BE2C (cell line): ENCODE results near the gene C1QL1.

Source experiments
- DNase-seq: peaks from one replicate; pipeline ENCODE4 v3.0.0-alpha.2; 2020
- H3K27me3 ChIP-seq: fragments of 250-450 bp; sonication (Bioruptor Pico); 2 replicates; pipeline ENCODE4 v1.5.1; 2020; ENCODE audit warnings: mild to moderate bottlenecking
- H3K36me3 ChIP-seq: fragments of 250-450 bp; sonication (Bioruptor Pico); 2 replicates; pipeline ENCODE4 v1.5.1; 2020; ENCODE audit warnings: mild to moderate bottlenecking
- H3K4me1 ChIP-seq: fragments of 250-450 bp; sonication (Bioruptor Pico); 2 replicates; pipeline ENCODE4 v1.5.1; 2020
- H3K4me3 ChIP-seq: 2 replicates; pipeline ENCODE4 v1.5.1; 2011; ENCODE audit warnings: low read depth, low read length
- H3K9me3 ChIP-seq: fragments of 250-450 bp; sonication (Bioruptor Pico); 2 replicates; pipeline ENCODE4 v1.5.1; 2020
- TF ChIP-seq, protein P1 (sequence below): IDR thresholded peaks from 2 replicates; pipeline ENCODE4 v1.5.1; 2012; ENCODE audit warnings: mild to moderate bottlenecking, low read depth, low read length

C1QL1 gene

DNA sequence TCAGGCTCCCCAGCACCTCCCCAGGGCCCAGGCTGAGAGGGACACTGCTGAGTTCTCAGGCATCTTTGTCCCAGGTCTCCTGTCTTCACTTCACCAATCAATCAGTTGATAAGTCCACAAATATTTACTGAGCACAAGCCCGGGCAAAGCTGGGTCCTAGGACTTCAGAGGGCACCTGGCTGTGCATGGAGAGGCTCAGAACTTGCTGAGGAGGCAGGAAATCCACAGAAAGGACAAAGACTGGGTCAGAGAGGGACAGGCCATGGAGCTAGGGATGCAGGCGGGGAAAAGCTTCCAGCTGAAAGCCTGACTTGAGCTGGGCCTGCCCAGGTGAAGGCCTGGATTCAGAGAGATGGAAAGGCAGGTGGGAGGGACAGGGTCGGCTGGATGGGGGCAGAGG, 33.2 kb upstream of the C1QL1 start:
- H3K9me3 ChIP-seq: no peaks in the 10 kb centered on the region

DNA sequence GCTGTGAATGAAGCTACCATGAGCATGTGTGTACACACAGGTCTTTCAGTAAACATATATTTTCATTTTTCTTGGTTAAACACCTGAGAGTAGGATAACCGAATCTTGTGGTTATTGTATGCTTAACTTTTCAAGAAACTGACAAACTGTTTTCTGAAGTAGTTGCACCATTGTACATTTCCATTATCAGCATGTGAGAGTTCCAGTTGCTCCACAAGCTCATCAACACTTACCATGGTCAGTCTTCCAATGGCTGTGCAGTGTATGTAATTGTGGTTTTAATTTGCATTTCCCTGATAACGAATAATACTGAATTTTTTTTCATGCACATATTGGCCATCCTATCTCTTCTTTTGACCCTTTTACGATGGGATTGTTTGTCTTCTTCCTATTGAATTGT, 31.3 kb upstream of the C1QL1 start:
- Histone ChIP-seq H3K36me3 (no peaks in the 10 kb centered on the region), H3K4me3 (no peak overlapping the region), H3K27me3 (no peaks in the 10 kb centered on the region), H3K9me3 (no peaks in the 10 kb centered on the region), H3K4me1 (peaks cover 14% of the 10 kb centered on the region)
- TF ChIP-seq, protein P1, sequence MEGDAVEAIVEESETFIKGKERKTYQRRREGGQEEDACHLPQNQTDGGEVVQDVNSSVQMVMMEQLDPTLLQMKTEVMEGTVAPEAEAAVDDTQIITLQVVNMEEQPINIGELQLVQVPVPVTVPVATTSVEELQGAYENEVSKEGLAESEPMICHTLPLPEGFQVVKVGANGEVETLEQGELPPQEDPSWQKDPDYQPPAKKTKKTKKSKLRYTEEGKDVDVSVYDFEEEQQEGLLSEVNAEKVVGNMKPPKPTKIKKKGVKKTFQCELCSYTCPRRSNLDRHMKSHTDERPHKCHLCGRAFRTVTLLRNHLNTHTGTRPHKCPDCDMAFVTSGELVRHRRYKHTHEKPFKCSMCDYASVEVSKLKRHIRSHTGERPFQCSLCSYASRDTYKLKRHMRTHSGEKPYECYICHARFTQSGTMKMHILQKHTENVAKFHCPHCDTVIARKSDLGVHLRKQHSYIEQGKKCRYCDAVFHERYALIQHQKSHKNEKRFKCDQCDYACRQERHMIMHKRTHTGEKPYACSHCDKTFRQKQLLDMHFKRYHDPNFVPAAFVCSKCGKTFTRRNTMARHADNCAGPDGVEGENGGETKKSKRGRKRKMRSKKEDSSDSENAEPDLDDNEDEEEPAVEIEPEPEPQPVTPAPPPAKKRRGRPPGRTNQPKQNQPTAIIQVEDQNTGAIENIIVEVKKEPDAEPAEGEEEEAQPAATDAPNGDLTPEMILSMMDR: no peak
- no peak for DNase-seq

More for the DNA sequence above, 33.2 kb upstream of the C1QL1 start:
- no peaks in the 10 kb centered on the region for H3K27me3 ChIP-seq
- no peak for DNase-seq
- H3K36me3 ChIP-seq: no peaks in the 10 kb centered on the region
- H3K4me3 ChIP-seq: no peak overlapping the region
- H3K4me1 ChIP-seq: peaks cover 14% of the 10 kb centered on the region
- TF ChIP-seq, protein P1: no peak

DNA sequence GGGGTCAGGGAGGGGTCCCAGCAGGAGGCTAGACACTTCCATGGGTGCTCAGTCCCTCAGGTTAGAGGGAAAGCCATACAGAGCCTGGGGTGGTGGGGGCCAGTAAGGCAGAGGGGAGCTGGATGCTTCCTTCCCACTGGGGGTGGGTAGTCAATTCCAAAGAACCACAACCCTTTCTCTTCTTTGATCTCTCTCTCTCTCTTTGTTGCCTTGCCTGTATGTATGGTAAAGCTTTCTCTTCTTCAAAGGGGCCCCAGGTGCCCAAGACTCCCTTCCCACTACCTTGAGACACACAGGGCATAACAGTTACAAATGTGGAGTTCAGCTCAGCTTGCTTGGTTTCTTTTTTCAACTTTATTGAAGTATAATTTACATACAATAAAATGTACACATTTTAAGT, 30.5 kb upstream of the C1QL1 start:
- DNase-seq: no peak
- H3K4me1 ChIP-seq: peaks cover 12% of the 10 kb centered on the region
- H3K27me3 ChIP-seq: no peaks in the 10 kb centered on the region
- H3K36me3 ChIP-seq: no peaks in the 10 kb centered on the region
- H3K4me3 ChIP-seq: no peak overlapping the region
- no peaks in the 10 kb centered on the region for H3K9me3 ChIP-seq
- TF ChIP-seq, protein P1: no peak

DNA sequence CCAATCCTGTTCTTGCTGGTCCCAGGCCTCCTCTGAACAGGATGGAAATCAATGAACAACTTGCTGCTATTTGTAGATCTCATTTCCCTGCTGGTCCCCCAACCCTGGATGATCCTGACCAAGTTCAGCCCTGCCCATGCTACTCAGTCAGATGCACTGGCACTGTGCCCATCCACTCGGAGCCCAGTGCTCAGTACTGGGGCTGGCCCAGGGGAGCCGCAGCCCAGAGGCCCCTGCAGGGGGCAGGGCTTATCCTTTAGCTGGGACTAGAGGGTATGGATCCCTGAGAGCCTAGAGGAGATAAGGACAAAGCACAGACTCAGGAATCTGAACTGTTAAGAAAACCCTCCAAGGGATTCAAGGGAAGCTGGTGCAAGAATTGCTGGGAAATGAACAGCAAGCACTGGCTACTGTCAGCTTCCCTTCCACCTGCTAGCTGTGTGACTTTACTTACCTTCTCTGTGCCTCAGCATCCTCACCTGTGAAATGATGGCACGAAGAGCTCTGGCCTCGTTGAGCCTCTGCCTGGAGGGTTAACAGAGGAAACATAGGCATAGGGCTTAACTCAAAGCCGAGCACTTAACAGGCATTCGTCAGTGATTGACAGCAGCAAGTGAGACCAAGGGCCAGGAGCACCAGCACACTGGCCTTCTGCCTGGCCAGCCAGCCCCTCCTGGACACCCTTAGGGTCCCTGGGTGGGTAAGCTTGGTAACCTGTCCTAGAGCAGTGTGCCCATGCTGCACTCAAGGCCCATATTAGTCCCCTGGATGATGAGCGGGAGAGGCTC, 29.8 kb upstream of the C1QL1 start:
- H3K4me3 ChIP-seq: no peak overlapping the region
- no peaks in the 10 kb centered on the region for H3K36me3 ChIP-seq
- H3K9me3 ChIP-seq: no peaks in the 10 kb centered on the region
- DNase-seq: peak; percentile 79
- no peaks in the 10 kb centered on the region for H3K27me3 ChIP-seq
- H3K4me1 ChIP-seq: peaks cover 7% of the 10 kb centered on the region
- TF ChIP-seq, protein P1: peak; percentile 19; the same call in 1 of the 2 replicates

DNA sequence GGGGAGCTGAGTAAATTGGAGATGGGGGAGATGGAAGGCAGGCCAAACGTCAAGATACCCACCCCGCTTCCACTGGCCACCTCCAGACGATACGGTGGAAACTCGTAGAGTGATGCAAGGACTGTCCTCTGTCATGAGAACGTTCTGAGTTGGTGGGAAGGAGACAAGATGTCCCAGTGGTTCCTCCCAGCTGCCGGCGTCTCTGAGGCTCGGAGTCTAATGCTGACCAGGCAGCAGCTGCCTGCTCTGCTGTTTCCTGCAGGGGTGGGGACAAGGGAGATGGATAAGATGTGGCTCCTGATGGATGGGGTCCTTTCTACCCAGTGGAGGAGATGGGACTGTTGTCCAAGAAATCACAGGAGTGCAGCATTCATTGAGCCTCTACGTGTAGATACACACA, 28.2 kb upstream of the C1QL1 start:
- Histone ChIP-seq H3K4me1 (peaks cover 7% of the 10 kb centered on the region), H3K36me3 (no peaks in the 10 kb centered on the region), H3K27me3 (no peaks in the 10 kb centered on the region), H3K4me3 (no peak overlapping the region), H3K9me3 (no peaks in the 10 kb centered on the region)
- no peak for DNase-seq
- TF ChIP-seq, protein P1: no peak

DNA sequence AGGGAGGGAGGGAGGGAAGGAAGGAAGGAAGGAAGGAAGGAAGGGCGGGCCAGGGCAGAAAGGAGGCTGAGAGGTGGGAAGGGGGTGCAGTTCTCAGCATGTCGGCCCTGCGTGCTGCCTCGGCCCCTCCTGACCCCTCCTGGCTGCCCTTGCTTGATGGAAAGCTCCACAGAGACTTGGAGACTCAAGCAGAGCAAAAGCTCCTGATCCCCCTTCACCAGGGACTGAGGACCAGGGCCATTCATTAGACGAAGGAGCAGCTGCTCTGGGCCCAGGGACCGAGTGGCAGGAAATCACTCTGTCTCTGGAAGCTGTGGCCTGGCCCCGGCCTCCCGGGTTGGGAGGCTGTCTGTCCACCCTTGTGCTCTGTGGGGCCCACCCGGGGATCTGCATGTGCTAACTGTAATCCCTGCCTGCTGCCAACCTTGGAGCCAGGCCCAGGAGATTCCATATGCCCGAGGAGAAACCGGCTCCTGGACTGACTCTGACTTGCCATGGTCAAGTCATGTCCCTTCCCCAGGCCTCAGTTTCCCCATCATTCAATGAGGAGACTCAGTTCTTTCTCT, 27.4 kb upstream of the C1QL1 start:
- Histone ChIP-seq H3K4me3 (no peak overlapping the region), H3K9me3 (no peaks in the 10 kb centered on the region), H3K27me3 (no peaks in the 10 kb centered on the region), H3K4me1 (peaks cover 7% of the 10 kb centered on the region), H3K36me3 (no peaks in the 10 kb centered on the region)
- TF ChIP-seq, protein P1: no peak
- no peak for DNase-seq
